CD4-positive, alpha-beta T cell treated with Interleukin-17A for 1 hour (primary cell): ENCODE data around the gene CDKN1A.
A peak's percentile ranks its signal among the peaks of the same experiment; 100 is the strongest.

Experiments
- DNase-seq: peaks from one replicate; pipeline ENCODE4 v3.0.0-alpha.2; 2020

The CDKN1A gene

DNA sequence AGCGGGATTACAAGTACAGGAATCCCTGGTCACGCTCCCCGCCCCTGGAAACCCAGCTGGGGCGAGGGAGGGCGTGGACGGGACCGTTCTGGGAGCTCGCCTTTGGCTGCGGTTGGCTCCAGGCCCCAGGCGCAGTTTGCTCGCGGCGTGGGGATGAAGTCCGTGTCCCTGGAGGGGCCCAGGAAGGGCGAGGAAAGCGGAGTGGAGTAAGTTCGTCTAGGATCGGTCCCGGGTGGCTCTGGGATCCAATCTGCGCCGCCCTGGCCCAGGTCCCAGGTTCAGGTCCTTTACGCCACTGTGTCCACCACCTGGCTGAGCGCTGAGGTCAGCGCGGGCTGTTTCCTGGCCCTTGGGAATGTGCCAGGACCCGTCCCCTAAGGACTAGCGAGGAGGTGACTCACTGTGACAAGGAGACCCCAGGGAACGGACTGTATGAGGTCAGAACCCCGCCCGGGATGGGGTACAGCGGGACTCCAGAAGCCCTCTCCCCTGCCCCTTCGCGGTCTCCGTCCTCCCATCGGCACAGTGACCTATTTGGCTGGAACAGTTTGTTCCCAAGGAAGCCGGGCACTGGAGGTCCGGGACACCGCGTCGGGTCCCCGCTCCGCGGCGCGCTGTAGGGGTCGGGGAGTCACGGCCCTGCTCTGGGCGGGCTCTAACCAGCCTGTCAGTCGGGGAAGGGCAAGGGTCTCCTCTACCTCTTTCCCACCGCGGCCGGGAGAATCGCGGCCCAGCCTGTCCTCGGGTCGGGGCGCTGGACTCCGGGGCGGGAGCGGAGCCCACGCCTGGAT, 724 bp downstream of the CDKN1A start:
- peak; percentile 46 for DNase-seq

DNA sequence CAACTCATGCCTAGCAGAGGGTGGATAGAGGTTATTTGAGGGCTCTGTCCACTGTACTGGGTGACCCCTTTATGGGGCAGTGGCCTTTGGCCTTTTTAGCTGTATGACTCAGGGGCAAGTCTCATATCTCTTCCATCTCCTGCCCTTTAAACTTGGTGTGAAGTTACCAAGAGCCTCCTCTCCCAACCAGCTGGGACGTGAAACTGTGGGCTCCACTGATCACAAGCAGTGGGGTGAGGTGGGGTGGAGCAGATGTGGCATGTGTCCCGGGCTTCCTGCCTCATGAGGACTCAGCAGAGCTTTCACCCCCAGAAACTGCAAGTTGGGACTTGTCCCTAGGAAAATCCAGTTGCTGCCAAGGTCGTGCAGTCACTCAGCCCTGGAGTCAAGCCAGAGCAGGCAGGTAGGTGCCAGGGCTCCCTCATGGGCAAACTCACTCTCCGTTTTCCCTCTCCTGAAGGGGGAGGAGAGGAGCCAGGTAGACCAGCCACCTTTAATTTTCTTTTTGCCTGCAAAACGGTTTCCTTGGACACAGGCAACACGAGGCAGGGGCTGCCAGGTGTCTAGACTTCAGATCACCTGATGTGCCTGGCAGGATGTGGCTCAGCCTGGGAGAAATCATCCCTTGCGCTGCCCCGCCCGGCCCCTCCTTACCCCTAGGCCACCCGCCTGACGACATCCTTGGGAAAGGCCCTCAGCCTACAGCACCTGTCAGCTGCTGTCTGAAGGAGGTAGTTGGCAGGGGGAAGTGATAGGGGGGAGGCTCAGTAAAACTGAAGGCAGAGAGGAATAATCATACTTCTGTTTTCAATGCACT, 4.0 kb downstream of the CDKN1A start:
- DNase-seq, result peak; percentile 90

DNA sequence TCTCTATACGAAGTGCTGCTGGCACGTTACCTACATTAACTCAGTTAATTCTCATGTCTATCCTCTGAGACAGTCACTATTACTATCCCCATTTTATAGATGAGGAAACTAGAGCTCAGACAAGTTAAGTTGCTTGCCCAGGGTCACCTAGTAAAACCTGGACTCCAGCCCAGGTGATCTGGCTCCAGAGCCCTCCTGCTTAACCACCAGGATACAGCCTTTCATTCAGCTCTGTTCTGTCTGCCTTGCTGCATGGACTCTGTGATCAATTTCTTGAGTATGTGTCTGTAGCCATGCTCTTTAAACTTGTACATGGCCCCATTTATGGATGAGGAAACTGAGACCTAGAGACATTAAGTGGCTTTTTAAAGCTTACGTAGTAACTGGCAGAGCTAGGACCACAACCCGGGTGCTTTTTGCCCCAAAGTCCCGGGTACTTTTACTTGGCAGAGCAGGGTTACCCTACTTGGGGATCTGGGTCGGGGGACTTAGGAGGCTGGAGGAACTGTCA, 4.7 kb downstream of the CDKN1A start:
- no peak for DNase-seq

DNA sequence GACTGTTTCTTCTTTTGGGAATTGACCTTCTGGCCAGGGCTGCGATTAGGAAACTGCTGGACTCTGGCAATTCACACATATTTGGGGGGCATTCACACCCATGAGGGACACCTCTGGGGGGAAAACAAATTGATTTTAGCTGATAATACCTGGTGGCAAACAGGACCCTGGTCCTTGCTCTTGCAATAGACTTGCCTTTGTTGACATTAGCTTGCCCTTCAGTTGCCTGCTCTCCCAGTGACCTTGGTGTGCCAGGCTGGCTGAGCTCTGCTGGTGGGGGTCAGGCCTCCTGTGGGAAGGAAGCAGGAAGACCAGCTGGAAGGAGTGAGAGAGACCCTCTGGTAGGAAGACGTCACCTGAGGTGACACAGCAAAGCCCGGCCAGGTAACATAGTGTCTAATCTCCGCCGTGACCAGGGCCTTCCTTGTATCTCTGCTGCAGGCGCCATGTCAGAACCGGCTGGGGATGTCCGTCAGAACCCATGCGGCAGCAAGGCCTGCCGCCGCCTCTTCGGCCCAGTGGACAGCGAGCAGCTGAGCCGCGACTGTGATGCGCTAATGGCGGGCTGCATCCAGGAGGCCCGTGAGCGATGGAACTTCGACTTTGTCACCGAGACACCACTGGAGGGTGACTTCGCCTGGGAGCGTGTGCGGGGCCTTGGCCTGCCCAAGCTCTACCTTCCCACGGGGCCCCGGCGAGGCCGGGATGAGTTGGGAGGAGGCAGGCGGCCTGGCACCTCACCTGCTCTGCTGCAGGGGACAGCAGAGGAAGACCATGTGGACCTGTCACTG, 5.3 kb downstream of the CDKN1A start:
- peak; percentile 4 for DNase-seq

DNA sequence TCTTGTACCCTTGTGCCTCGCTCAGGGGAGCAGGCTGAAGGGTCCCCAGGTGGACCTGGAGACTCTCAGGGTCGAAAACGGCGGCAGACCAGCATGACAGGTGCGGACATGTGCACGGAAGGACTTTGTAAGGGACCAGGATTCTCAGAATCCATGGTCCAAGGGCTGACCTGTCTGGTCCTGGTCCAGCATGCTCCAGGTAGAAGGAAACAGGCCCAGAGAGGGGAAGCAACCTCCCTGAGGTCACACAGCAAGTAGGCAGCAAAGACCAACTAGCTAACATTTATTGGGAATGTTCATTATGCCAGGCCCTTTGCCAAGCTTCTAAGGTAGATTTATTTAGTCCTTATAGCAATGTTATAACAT, 5.9 kb downstream of the CDKN1A start:
- DNase-seq, result no peak

DNA sequence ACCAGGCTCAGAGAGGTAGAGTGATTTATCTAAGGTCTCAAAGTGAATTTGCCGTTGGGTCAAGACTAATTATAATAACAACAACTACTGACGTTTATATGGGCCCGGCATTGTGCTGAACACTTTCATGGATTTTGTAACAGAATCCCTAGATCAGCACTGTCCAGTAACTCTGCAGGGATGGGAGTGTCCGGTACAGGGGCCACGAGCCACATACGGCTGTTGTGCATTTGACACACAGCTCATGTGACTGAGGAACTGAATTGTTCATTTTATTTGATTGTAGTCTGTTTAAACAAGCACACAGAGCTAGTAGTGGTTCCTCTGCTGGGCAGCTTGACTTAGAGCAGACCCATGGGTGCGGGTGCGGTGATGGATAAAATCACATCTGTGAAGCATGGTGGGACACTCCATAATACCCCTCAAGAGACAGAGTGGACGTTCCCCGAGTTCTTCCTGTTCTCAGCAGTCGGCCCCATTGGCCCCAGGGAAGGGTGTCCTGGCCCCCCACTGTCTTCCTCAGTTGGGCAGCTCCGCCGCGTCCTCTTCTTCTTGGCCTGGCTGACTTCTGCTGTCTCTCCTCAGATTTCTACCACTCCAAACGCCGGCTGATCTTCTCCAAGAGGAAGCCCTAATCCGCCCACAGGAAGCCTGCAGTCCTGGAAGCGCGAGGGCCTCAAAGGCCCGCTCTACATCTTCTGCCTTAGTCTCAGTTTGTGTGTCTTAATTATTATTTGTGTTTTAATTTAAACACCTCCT, 6.8 kb downstream of the CDKN1A start:
- DNase-seq, result no peak

DNA sequence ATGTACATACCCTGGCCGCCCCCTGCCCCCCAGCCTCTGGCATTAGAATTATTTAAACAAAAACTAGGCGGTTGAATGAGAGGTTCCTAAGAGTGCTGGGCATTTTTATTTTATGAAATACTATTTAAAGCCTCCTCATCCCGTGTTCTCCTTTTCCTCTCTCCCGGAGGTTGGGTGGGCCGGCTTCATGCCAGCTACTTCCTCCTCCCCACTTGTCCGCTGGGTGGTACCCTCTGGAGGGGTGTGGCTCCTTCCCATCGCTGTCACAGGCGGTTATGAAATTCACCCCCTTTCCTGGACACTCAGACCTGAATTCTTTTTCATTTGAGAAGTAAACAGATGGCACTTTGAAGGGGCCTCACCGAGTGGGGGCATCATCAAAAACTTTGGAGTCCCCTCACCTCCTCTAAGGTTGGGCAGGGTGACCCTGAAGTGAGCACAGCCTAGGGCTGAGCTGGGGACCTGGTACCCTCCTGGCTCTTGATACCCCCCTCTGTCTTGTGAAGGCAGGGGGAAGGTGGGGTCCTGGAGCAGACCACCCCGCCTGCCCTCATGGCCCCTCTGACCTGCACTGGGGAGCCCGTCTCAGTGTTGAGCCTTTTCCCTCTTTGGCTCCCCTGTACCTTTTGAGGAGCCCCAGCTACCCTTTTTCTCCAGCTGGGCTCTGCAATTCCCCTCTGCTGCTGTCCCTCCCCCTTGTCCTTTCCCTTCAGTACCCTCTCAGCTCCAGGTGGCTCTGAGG, 7.6 kb downstream of the CDKN1A start:
- DNase-seq, result peak; percentile 17

DNA sequence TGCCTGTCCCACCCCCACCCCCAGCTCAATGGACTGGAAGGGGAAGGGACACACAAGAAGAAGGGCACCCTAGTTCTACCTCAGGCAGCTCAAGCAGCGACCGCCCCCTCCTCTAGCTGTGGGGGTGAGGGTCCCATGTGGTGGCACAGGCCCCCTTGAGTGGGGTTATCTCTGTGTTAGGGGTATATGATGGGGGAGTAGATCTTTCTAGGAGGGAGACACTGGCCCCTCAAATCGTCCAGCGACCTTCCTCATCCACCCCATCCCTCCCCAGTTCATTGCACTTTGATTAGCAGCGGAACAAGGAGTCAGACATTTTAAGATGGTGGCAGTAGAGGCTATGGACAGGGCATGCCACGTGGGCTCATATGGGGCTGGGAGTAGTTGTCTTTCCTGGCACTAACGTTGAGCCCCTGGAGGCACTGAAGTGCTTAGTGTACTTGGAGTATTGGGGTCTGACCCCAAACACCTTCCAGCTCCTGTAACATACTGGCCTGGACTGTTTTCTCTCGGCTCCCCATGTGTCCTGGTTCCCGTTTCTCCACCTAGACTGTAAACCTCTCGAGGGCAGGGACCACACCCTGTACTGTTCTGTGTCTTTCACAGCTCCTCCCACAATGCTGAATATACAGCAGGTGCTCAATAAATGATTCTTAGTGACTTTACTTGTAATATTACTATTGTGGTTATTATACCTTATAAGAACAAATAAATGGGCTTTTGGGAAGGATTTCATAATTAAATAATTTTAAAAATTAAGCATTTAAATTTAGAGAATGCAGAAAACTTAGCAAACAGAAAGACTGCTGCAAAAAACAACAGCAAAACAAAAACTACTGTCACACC, 8.4 kb downstream of the CDKN1A start:
- DNase-seq, result no peak

DNA sequence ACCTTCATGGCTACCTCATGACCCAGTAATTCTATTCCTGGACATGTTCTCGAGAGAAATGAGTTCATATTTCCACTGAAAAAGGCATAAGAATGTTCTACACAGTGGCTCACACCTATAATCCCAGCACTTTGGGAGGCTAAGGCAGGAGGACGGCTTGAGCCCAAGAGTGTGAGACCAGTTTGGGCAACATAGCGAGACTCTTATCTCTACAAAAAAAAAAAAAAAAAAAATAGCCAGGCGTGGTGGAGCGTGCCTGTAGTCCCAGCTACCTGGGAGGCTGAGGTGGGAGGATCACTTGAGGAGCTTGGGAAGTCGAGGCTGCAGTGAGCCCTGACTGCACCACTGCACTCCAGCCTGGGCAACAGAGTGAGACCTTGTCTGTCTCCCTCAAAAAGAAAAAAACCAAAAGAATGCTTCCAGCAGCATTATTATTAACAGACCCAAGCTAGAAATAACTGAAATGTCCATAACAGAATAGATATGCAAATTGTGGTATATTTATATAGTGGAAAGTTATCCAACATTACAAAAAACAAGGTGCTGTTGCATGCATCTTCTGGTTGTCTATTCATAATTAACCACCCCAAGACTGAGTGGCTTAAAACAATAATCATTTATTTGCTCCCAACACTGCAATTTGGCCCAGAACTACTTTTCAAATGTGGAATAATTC, 9.7 kb downstream of the CDKN1A start:
- peak; percentile 14 for DNase-seq

DNA sequence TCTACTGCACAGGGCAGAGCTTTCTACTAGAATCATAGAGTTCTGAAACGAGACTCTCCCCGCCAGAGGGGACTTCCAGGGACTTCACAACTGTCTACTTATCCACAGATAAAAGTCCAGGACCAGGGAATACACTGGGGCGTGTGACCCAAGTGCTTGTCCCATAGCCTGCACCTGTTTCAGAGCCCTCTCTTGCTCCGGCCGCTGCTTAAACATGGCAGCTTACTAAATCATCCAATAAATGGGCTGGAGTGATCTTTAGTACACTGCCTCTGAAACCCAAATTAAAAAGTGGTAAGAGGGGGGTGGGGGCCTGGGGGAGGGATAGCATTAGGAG, 10.2 kb downstream of the CDKN1A start:
- DNase-seq, result peak; percentile 14

DNA sequence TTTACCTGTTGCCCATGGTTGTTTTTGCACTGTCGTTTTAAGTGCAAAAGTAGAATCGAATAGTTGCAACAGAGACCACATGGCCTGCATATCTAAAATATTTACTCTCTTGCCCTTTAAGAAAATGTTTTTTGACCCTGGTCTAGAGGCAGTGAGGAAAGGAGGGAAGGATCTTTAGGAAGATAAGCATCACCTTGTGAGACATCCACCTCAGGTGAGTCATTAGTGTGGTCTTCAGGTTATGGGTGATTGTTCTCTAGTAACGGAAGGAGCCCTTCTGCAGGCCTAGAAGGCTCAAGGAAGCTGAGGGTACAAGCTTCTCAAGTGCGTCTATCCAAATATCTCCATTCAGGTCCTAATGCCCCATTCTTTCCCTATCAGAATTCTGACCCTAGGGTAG, 12.5 kb downstream of the CDKN1A start:
- no peak for DNase-seq

DNA sequence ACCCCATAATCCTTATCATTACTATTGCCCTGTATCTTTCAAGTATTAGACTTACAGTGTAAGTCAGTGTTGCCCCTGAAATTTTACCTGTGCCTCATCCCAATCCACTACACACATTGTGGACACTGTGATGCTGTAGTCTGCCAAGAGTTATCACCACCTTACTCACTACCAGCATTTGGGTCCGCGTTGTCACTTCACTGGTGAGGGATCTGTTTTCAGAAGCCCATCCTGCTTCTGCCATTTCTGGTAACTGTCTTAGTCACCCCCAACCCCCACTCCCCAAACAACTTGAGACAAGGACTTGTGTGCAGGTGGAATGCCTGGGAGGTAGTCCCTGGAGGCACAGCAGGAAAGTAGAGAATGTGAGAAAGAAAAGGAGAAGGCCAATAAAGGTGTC, 13.1 kb downstream of the CDKN1A start:
- DNase-seq, result no peak

DNA sequence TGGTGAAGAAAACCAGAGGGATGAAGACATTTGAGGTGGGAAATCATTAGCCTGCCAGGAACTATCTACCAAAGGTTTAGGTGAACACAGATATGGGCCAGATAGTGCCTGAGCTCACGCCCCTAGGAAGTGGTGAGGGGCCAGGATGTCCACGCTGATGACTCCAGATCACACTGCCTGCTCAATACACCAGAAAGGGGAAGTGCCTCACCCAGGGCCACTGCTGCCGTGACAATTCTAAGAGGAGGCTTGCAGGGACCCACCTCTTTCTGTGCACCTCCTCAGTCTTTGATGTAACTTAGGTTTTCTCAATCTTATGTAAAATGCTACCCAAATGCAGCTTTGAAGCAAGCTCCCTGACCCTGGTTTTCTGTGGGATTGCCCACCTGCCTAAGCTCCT, 13.7 kb downstream of the CDKN1A start:
- peak; percentile 55 for DNase-seq

DNA sequence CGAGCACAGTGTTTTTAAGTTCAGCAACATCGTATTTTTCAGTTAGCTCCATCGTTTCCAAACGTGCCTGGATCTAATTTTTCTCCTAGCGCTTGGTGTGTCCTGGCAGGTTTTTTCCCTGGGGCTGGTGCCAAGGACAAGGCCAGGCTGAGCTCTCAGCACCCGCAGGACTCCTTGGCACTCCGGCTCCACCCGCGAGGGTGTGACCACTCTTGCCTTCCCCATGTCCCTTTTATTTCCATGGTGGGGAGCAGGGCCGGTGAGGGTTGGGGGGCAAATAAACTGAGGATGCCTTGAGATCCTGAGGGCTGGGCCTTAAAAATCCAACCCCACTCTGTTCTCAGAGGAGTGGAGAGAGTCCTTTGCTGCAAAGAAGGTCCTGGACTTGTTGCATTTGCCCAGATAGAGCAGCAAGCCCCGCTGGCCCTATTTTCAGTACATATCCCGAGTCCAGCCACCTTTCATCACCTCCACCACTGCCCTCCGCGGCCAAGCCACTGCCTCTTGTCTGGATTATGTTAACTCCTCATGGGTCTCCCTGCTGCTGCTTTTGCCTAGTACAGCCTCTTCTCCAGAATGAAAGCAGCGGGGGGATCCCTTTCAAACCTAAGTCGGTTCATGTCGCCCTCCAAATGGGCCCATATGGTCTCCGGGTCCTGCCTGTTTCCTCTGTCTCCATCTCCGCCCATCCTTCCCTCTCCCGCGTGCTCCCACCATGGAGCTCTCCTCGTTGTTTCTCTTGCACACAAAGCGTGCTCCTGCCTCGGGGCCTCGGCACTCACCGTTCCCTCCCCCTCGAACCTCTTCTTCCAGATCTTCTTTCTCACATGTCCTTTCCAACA, 14.6 kb downstream of the CDKN1A start:
- DNase-seq, result no peak

DNA sequence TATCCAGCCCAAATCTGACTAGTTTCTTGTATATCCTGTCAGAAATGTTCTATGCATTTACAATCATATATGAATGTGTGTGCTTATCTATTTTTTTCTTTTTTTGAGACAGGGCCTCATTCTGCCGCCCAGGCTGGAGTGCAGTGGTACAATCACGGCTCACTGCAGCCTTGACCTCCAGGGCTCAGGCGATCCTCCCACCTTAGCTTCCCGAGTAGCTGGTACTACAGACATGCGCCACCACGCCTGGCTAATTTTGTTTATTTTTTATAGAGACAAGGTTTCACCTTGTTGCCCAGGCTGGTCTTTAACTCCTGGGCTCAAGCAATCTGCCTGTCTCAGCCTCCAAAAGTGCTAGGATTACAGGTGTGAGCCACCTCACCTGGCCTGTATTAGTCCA, 16.1 kb downstream of the CDKN1A start:
- DNase-seq, result no peak

DNA sequence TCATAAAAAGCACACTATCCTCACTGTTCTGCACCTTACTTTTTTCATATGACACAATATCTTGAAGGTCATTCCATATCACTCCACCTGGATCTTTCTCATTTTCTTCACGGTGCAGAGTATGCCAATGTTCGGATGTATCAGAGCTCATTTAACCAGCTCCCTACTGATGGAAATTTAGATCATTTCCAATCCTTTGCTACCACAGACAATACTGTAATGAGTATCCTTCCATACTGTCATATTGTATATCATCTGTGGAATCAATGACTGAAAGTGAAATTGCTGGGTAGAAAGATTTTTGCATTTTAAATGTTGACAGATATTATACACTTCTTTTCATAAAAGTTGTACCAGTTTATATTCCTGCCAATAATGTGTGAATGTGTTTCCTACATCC, 16.9 kb downstream of the CDKN1A start:
- no peak for DNase-seq

DNA sequence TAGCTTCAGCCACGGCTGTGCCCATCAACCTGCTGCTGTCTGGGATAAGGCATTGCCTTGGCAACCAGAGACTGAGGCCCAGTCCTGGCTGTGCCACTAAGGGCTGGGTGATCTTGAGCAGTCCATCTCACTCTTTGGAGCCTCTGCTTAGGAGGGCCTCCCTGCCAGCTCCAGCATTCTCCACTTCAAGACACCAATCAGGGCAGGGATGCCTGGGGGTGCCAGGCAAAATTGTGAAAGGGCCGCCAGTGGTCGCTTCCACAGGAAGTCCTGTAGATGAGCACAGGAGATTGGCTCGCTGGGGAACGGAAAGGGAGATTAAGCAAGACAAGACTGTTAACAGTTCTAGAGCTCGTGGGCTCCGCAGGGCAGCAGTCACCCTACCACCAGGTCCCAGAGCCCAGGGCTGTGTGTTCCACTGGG, 19.0 kb downstream of the CDKN1A start, which contains the start of gene RAB44:
RAB44 (plus strand) TSS at position 346 of the 423 bp plus-strand sequence. CDS start 6,410 bp downstream, outside the sequence.
- no peak for DNase-seq

DNA sequence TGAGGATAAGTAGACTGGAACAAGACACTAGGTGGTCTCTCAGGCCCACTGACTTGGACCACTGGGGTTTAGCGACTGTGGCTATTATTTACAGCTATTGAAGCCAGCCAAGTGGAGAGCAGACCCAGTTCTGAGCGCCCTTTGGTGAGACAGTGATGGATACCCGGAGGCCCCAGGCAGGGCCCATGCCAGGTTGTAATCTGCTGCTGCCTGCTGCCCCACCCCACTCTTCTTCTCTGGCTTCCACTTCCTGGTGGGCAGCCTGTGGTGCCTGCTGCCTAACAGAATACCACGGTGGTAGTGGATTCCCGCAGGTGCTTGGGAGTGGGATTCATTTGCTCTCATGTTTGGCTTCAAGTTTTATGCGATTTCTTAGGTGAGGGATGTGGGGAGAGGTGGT, 19.7 kb downstream of the CDKN1A start:
- no peak for DNase-seq

DNA sequence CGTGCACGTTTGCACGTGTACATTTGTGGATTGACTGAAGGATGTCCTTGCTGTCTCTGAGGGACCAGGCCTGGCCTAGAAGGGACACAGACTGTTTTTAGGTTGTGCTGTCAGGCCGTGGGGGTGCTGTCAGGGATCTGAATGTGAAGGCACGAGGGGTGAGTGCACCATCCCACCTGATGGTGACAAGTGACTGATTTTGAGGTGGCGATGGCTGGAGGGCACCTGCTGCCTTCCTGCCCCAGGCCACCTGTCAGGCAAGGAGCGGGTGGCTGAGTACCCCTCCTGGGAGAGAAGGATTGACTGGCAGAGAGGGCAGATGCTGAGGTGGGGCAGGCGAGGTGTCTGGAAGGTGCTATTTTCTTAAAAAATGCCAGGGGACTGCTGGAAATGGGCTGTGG, 20.4 kb downstream of the CDKN1A start:
- DNase-seq, result no peak
